GM21360 (cell line): Measurements from ENCODE around the gene SETMAR.
"Not testable (repeated sequence)": the region's sequence is repeated elsewhere in the genome, so short reads cannot be mapped to it uniquely, and the experiment has no call there.

Experiments used
- ATAC-seq: cut with Tn5 transposase; IDR thresholded peaks from one replicate; pipeline ENCODE4 v1.9.1; 2021; ENCODE audit warnings: mild to moderate bottlenecking, moderate library complexity; ENCODE audit not compliant: unreplicated experiment

The SETMAR gene

DNA sequence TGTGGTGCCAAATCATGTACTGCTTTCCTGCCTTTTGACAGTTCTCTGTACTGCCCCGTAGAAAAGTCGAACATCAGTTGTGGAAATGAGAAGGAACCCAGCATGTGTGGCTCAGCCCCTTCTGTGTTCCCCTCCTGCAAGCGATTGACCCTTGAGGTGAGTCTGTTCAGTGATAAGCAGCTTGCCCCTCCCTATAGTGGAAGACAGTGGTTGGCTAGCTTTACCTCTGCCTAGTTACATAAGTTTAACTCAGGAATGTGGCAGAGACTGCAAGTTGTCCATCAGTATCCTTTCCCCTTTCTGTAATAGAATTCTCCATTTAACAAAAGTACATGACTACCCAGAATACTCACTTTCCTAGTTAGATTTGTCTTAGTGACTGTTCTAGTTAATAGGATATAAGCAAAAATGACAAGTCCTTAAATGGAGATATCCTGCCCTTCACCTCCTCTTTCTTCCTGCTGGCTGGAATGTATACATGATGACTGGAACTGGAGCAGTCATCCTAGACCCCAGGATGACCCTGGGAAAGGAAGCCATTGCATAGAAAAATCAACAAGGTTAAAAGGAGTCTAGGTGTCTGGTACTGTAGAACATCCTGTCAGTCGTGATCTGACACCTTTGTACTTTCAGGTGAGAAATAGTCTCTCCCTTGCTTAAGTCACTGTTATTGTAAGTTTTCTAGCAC lies 10.6 kb downstream of the SETMAR start:
- ATAC-seq, result no peak

DNA sequence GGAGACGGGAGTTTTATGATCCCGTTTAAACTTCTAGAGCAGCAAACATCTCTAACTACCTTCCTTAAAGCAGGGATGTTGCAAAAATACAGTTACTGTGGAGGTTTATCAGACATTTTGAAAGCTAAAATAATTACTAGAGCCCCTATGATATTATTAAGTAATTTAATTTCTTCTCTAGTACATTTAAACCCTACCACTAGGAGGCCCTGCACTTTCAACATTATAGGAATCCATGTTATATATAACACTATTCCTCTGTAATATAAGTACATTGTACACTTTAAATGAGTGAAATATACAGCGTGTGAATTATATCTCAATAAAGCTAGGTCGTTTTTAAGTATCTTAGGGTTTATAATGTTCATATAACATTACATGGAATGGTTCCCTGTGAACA lies 11.5 kb downstream of the SETMAR start:
- ATAC-seq, result no peak

GRCh38 chr3:4320096-4320911 lies 17.1 kb downstream of the SETMAR start:
- no peak for ATAC-seq

DNA sequence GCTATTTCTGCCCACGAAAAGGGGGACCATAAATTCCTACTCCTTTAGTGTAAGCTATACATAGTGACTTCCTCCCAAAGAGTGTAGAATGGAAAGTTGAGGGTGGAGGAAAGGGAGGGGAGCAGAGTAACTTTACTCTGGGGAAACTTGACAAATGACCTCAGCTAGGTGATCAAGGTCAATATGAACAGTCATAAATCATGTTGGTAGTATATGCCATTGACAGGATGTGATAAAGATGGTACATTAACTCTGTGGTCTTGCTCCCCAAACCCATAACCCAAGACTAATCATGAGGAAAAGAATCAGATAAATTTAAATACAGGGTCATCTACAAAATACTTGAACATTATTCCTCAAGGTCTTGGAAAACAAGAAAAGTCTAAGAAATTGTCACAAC lies 18.6 kb downstream of the SETMAR start:
- ATAC-seq, result no peak

DNA sequence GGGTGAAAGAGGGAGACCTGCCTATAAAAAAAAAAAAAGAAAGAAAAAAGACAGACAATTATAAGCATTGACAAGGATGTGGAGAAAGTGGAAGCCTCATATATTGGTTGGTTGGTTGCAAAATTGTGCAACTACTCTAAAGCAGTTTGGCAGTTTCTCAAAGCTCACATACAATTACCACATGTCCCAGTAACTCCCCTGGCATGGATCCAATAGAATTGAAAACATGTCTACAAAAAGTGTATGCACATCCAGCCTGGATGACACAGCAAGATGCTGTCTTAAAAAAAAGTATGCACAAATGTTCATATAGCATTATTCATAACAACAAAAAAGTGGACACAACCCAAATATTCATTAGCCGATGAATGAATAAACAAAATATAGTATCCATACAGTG lies 19.5 kb downstream of the SETMAR start:
- ATAC-seq, result no peak

- ATAC-seq, result no peak
Measured at GRCh38 chr3:4323246-4324027, 20.3 kb downstream of the SETMAR start.

DNA sequence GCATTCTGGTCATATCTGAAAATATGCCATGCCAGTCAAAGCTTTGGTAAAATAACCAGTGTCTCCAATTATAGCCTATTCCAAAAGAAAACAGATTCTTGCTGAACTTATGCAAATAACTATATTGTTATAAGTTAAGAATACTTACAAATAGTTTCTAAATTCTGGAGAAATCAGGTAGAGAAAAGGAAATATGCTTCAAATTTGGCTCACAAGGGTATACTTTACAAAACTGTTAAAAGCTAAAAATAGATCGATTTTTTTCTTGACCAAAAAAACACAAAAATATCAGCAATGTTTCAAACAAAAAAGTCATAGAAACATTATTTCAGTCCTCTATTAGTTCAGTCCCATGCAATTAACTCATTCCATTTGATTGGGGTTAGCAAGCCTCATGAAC lies 23.7 kb downstream of the SETMAR start:
- no peak for ATAC-seq

- ATAC-seq, result not testable (repeated sequence)
Measured at GRCh38 chr3:4329806-4330205, 26.6 kb downstream of the SETMAR start.

DNA sequence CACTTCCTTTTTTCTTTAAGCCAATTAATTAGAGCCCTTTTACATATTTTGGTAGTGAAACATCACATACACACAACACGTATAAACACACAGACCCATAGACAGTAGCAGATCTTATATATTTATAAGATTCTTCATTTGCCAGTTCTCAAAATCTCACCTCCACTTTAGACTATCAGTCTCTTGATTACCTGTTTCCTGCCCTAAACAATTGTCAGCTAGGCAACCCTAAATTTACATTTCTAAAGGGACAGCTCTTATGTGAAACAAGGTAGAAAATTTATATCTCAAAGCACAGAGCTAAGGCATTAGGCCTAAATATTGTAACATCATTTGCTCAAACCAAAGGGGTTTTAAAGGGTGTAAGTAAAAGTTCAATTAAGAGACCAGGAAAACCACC lies 28.9 kb downstream of the SETMAR start:
- no peak for ATAC-seq

DNA sequence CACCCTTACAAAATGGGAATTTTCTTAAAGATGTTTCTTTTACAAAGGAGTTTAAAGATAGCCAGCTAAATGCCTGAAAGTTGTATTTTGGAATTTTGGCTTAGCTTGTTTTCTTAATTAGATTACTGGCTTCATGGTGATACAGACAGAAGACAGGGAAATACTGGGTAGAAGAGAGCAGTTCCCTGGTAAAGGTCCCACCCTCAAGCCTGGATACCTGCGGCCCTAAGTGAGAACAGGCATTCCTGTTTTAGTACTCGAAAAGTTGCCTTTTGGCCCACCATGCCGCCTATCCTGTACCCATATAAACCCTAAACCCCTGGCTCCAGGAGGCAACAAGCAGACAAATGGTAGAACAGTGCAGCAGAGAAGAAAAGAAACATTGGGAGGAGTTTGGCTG lies 29.4 kb downstream of the SETMAR start:
- ATAC-seq, result no peak

GRCh38 chr3:4332991-4333390 lies 29.8 kb downstream of the SETMAR start:
- no peak for ATAC-seq

GRCh38 chr3:4334548-4334947 lies 31.4 kb downstream of the SETMAR start:
- no peak for ATAC-seq

DNA sequence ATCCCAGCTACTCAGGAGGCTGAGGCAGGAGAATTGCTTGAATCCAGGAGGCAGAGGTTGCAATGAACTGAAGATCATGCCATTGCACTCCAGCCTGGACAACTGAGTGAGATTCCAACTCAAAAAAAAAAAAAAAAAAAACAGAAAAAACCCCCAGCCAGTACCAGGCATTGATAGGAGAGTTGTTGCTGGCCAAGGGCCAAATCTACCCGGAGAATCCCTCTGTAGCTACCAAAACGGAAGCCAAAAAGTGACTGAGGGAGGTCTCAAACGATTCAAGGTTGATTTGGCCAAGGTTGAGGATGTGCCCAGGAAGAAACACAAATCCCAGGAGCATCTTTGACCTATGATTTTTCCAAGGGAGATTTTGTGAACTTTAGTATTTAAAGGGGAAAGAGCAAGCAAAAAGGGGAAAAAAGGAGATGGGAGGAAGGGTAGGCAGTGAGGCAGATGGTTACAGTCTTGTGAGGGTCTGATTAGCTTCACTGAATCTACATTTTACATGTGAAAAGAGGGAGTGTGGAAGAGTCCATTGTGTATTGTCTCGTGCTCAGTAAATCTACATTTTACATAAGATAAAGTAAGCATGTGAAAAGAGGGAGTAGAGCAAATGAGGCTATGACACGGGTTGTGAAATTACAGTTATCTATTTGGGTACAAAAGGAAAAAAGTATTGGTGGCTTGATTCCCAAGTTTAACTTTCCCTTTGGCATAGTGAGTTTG lies 32.8 kb downstream of the SETMAR start:
- ATAC-seq, result no peak

GRCh38 chr3:4336850-4337546 lies 33.8 kb downstream of the SETMAR start:
- no peak for ATAC-seq

- no peak for ATAC-seq
Measured at GRCh38 chr3:4338751-4339150, 35.6 kb downstream of the SETMAR start.

GRCh38 chr3:4340077-4340410 lies 36.9 kb downstream of the SETMAR start:
- no peak for ATAC-seq

DNA sequence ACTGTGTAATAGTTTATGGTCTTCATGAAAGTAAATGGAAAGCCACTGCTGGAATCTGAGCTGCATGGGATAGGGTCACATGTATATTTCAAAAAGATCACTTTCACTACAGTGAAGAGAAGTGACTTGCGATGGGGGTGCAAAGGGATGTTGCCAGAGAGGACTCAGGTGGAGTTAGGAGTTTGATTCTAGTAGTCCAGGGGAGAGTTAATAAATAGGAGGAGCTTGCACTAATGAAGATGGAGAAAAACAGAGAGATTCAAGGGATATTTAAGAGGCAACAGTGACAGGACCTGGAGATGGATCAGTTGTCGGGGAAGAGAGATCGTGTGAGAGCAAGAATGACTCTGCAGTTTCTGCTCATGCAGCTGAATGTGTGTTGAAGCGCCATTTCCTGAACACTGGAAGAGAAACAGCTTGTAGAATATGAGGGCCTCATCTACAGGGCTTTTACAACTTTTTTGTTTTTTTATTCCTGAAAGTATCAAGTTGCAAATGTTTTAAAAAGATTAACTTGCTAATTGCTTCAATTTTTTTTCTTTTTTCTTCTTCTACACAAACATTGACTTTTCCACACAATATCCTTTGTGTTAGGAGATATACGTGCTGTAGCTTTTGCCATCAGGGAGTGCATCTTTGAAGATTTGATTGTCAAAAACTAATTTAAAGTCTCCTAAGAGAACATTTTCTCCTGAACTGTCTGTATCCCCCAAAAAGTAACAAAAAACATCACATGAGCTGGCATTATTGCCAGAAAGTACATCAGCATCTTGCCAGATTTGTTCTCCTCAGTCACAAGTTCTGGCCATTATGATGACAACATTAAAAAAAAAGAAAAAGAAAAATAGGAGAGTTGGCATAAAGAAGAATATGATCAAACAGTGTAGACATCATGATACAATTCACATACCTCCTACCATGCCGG lies 37.5 kb downstream of the SETMAR start:
- ATAC-seq, result no peak

GRCh38 chr3:4341336-4341675 lies 38.1 kb downstream of the SETMAR start:
- no peak for ATAC-seq

DNA sequence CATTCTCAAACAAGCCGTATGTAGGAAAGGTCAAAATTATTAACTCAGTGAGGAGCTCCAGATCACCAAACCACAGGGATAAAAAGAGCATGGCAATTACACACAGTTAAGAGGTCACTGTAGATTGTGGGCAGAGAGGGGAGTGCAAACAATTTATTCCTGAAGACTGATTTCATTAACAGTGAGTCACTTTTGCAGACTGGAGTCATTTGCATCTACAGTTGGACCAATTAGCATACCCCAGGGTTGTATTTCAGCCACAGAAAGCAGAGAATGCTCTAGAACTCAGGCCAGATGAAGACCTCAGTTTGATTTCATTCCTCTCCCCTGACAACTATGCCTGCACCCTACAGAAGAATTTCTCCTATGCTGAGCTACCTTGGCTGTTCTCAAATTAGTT lies 40.1 kb downstream of the SETMAR start:
- no peak for ATAC-seq

DNA sequence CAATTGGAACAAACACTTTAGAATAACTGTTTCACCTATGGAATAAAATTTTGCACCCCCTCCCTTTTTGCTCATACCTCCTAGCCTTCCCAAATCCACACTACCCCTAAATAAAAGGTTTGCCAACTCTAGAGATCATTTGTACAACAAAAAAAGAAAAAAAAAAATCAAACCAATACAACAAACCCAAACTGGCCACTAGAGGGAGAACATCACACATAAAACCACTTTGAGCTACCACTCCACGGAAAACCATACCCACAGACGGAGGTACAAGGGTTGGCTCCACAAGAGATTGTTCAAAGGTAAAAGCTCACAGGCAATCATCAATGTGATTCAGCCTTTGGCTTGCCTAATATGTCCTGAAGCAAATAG lies 47.6 kb downstream of the SETMAR start:
- ATAC-seq, result peak; percentile 70
